Parathyroid adenoma (tissue), 2 donors: ENCODE data around the gene ACOT7.

Source experiments
- H2AFZ ChIP-seq: fragments of 300-600 bp; sonication (generic); one replicate; pipeline ENCODE4 v1.7.0; 2017; ENCODE audit warnings: antibody characterized with exemption, mild to moderate bottlenecking
- H3K27ac ChIP-seq: fragments of 300-600 bp; sonication (generic); one replicate; pipeline ENCODE4 v1.7.0; 2017
- H3K27me3 ChIP-seq: fragments of 300-600 bp; sonication (generic); one replicate; pipeline ENCODE4 v1.7.0; 2017; ENCODE audit warnings: low read length; ENCODE audit not compliant: control insufficient read depth, insufficient read depth
- H3K36me3 ChIP-seq: fragments of 300-600 bp; sonication (generic); one replicate; pipeline ENCODE4 v1.7.0; 2017; ENCODE audit warnings: low read length; ENCODE audit not compliant: control insufficient read depth, insufficient read depth
- H3K4me1 ChIP-seq: fragments of 300-600 bp; sonication (generic); one replicate; pipeline ENCODE4 v1.7.0; 2017; ENCODE audit warnings: control low read depth
- H3K4me2 ChIP-seq: fragments of 300-600 bp; sonication (generic); one replicate; pipeline ENCODE4 v1.7.0; 2017; ENCODE audit warnings: low read length
- H3K4me3 ChIP-seq: fragments of 300-600 bp; sonication (generic); one replicate; pipeline ENCODE4 v1.7.0; 2017; ENCODE audit warnings: low read depth, low read length
- H3K79me2 ChIP-seq: fragments of 300-600 bp; sonication (generic); one replicate; pipeline ENCODE4 v1.7.0; 2017; ENCODE audit warnings: control low read depth
- H3K9ac ChIP-seq: fragments of 300-600 bp; sonication (generic); one replicate; pipeline ENCODE4 v1.7.0; 2017; ENCODE audit warnings: mild to moderate bottlenecking
- H3K9me3 ChIP-seq: fragments of 300-600 bp; sonication (generic); one replicate; pipeline ENCODE4 v1.7.0; 2017; ENCODE audit warnings: low read length; ENCODE audit not compliant: control insufficient read depth
- TF ChIP-seq, protein P1 (sequence below): fragments of 300-600 bp; sonication (generic); IDR thresholded peaks from one replicate; pipeline ENCODE4 v1.7.0; 2017; ENCODE audit warnings: antibody characterized with exemption, mild to moderate bottlenecking
- donor health status: primary hyperparathyroidism.

The ACOT7 gene

DNA sequence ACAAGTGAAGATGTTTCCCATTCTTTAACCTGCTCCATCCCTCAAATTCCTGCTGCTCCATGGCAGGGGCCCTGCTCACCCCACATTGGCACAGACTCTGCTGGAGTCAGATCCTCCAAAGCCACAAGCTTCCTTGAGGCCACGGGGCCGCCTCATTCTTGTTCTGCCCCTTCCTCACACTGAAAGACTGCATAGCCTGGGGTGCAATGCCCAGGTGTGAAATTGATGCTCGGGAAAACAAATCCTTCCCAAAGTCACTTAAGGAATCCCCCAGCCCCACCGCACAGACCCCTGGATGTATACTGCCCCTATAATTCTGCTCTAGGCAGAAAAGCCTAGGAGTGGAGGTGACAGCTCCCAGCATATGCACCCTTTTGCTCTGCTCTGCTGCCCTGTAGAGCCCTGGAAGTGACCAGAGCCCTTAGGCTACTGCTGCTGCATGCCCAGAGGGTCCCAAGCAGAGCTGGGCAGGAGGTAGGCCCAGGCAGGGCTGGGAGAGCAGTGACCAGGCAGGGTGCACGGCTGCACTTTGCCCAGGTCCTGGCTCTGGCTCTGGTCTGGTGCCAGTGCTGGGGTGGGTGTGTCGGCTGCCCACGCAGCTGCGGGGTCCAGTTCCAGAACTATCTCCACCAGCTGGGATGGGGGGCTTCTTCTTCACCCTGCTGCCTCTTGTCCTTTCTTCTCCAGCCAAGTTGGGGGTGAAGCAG lies 24.5 kb upstream of the ACOT7 start:
- H3K9me3 ChIP-seq, result no peaks in the 10 kb centered on the region
- no peak overlapping the region for H3K4me3 ChIP-seq
- TF ChIP-seq, protein P1, sequence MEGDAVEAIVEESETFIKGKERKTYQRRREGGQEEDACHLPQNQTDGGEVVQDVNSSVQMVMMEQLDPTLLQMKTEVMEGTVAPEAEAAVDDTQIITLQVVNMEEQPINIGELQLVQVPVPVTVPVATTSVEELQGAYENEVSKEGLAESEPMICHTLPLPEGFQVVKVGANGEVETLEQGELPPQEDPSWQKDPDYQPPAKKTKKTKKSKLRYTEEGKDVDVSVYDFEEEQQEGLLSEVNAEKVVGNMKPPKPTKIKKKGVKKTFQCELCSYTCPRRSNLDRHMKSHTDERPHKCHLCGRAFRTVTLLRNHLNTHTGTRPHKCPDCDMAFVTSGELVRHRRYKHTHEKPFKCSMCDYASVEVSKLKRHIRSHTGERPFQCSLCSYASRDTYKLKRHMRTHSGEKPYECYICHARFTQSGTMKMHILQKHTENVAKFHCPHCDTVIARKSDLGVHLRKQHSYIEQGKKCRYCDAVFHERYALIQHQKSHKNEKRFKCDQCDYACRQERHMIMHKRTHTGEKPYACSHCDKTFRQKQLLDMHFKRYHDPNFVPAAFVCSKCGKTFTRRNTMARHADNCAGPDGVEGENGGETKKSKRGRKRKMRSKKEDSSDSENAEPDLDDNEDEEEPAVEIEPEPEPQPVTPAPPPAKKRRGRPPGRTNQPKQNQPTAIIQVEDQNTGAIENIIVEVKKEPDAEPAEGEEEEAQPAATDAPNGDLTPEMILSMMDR, result no peak
- H3K27me3 ChIP-seq, result no peaks in the 10 kb centered on the region
- no peak overlapping the region for H2AFZ ChIP-seq
- no peaks in the 10 kb centered on the region for H3K36me3 ChIP-seq
- H3K4me1 ChIP-seq, result no peaks in the 10 kb centered on the region
- no peak overlapping the region for H3K4me2 ChIP-seq
- H3K9ac ChIP-seq, result no peak overlapping the region
- H3K79me2 ChIP-seq, result no peaks in the 10 kb centered on the region
- H3K27ac ChIP-seq, result no peak overlapping the region

DNA sequence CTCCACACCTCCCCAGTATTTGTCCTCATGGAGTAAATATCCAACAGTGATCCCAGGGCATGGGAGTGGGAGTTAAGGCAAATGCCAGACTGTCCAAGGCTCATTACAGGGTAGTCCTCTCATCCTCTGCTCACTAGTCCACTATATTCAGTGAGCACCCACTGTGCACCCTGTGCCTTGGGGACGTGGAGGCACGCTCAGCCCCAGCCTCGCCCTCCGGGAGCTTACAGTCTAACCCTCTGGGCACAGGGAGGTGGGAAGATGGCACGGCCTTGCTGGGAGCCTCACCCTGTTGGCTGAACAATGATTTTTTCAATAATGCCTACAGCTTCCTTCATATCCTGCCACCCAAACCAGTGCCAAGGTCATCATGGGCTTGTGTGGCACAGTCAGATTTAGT lies 23.3 kb upstream of the ACOT7 start:
- Histone ChIP-seq H3K79me2 (no peaks in the 10 kb centered on the region), H3K4me2 (no peak overlapping the region), H3K36me3 (no peaks in the 10 kb centered on the region), H3K9ac (no peak overlapping the region), H3K4me3 (no peak overlapping the region), H3K4me1 (no peaks in the 10 kb centered on the region), H2AFZ (no peak overlapping the region), H3K9me3 (no peaks in the 10 kb centered on the region), H3K27me3 (no peaks in the 10 kb centered on the region), H3K27ac (no peak overlapping the region)
- TF ChIP-seq, protein P1, result no peak

DNA sequence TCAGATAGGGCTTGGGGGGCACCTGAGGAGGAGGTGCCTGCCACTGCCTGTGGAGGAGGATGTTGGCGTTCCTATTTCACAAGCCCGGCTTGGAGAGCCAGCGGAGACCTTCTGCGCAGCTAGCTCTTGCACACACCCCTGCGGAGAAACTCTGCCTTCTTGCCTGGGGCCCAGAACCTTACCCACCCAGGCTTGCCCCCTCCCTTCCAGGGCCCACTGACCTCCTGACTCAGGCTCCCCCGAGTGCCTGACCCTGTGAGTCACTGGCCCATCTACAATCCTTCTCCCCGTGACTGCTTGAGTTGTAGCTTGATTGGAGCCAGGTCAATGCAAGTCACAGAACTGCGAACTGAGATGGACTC lies 22.7 kb upstream of the ACOT7 start:
- Histone ChIP-seq H3K9me3 (no peaks in the 10 kb centered on the region), H3K4me3 (no peak overlapping the region), H2AFZ (no peak overlapping the region), H3K36me3 (no peaks in the 10 kb centered on the region), H3K9ac (no peak overlapping the region), H3K4me1 (no peaks in the 10 kb centered on the region), H3K4me2 (no peak overlapping the region), H3K79me2 (no peaks in the 10 kb centered on the region), H3K27ac (no peak overlapping the region), H3K27me3 (no peaks in the 10 kb centered on the region)
- TF ChIP-seq, protein P1, result no peak

DNA sequence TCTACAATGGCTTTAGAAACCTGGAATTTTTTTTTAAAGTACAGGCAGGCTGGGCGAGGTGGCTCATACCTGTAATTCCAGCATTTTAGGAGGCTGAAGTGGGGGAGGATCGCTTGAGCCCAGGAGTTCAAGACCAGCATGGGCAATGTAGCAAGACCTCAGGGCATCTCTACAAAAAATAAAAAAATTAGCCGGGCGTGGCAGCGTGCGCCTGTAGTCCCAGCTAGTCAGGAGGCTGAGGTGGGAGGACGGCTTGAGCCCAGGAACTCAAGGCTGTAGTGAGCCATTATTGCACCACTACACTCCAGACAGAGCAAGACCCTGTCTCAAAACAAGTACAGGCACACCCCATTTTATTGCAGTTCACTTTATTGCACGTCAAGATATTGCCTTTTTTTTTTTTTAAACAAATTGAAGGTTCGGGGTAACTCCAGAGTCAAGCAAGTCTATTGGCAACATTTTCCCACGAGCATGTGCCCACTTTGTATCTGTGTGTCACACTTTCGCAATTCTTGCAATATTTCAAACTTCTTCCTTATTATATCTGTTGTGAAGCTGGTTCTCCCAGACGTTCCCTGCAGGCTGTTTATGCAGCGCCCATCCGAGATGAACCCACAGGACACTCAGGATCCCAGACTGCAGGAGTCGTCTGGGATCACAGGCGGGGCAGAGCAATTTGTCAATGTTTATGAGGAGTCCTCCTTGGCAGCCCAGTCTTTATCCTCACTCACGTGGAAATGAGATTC lies 21.5 kb upstream of the ACOT7 start:
- Histone ChIP-seq H3K36me3 (no peaks in the 10 kb centered on the region), H3K9me3 (no peaks in the 10 kb centered on the region), H3K4me3 (no peak overlapping the region), H3K4me2 (no peak overlapping the region), H3K9ac (no peak overlapping the region), H2AFZ (no peak overlapping the region), H3K79me2 (no peaks in the 10 kb centered on the region), H3K27ac (no peak overlapping the region), H3K4me1 (no peaks in the 10 kb centered on the region), H3K27me3 (no peaks in the 10 kb centered on the region)
- TF ChIP-seq, protein P1, result no peak
